Measurements from ENCODE around the gene ACAA2.

GRCh38 chr18:49739275-49739674, 74.1 kb downstream of the ACAA2 start:
- TF ChIP-seq CTCF (conservative IDR thresholded peaks at IDR 0.05): no peak
- no peak for TF ChIP-seq EZH2 (IDR thresholded peaks at IDR 0.05; ENCODE audit: low read depth)

All from PC-9 (cell line).